Activated naive CD4-positive, alpha-beta T cell treated with anti-CD3 and anti-CD28 coated beads, Interleukin-2, amount 50 U/mL, for 24 hours (primary cell): ENCODE data around the gene CYBB.
"Not testable (repeated sequence)": the region's sequence is repeated elsewhere in the genome, so short reads cannot be mapped to it uniquely, and the experiment has no call there.

ENCODE experiments used
- H3K27ac Mint-ChIP-seq: one replicate; pipeline ENCODE4 v1.8.0; 2021; ENCODE audit warnings: mild to moderate bottlenecking, mixed read lengths
- H3K27me3 Mint-ChIP-seq: one replicate; pipeline ENCODE4 v1.8.0; 2021; ENCODE audit warnings: mixed read lengths
- H3K36me3 Mint-ChIP-seq: one replicate; pipeline ENCODE4 v1.8.0; 2021; ENCODE audit warnings: mixed read lengths
- H3K4me1 Mint-ChIP-seq: one replicate; pipeline ENCODE4 v1.8.0; 2021; ENCODE audit warnings: mixed read lengths
- H3K4me3 Mint-ChIP-seq: one replicate; pipeline ENCODE4 v1.8.0; 2021; ENCODE audit warnings: mild to moderate bottlenecking, mixed read lengths
- H3K9me3 Mint-ChIP-seq: one replicate; pipeline ENCODE4 v1.8.0; 2021; ENCODE audit warnings: mixed read lengths

CYBB gene

DNA sequence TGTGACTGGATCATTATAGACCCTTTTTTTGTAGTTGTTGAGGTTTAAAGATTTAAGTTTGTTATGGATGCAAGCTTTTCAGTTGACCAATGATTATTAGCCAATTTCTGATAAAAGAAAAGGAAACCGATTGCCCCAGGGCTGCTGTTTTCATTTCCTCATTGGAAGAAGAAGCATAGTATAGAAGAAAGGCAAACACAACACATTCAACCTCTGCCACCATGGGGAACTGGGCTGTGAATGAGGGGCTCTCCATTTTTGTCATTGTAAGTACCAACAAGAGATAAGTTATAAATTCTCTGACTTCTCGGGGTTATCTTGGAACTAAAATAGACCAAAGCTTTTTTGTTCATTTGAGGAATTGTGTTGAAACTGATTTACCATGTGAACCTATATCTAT, at the start of gene CYBB:
Gene CYBB (plus strand): TSS at position 203 of the 400 bp plus-strand sequence. CDS start 19 bp downstream, at position 222.
- Mint-ChIP-seq H3K36me3 (no peaks in the 10 kb centered on the region), H3K4me1 (peaks cover 28% of the 10 kb centered on the region), H3K4me3 (no peak within 1 kb of the TSS)

DNA sequence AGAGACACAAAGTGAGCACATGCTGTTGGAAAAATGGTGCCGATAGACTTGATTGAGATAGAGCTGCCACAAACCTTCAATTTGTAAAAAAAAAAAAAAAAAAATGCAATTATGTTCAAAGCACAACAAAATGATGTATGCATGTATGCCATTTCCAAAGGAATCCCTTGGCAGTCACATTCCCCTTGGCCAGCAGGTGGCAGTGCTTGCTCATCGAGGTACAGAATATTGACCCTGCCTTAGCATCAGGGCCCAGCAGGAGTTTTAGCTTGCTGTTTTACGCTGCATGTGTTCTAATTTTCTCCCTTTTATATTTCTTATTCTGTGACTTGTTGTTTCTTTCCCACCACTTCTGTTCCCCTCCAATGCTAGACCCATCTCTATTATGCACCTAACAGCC, 34.5 kb upstream of the CYBB start:
- H3K4me3 Mint-ChIP-seq, result no peak overlapping the region
- H3K4me1 Mint-ChIP-seq, result peaks cover 16% of the 10 kb centered on the region
- H3K27me3 Mint-ChIP-seq, result no peaks in the 10 kb centered on the region
- H3K9me3 Mint-ChIP-seq, result no peaks in the 10 kb centered on the region
- H3K27ac Mint-ChIP-seq, result no peak overlapping the region
- no peaks in the 10 kb centered on the region for H3K36me3 Mint-ChIP-seq

More for the DNA sequence above, at the start of gene CYBB:
- Mint-ChIP-seq H3K27ac (no peak within 1 kb of the TSS), H3K27me3 (no peaks in the 10 kb centered on the region), H3K9me3 (no peaks in the 10 kb centered on the region)

DNA sequence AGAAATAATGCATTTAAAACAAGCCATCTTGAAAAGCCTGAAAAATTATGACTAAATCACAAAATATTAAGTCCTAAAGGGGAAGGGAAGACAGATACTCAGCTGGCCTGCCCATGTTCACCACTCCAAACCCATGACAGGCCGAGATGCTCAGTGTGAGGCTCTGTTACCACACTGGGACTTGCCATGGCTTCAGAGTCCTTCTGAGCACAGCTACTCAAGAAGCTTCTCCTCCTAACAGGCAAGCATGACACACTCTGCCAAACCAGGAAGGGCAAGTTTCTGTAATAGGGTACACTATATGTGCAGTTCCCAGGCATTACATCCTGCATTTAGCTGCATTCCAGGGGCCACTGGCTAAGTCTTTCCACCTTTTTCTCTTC, 34.0 kb upstream of the CYBB start:
- no peaks in the 10 kb centered on the region for H3K36me3 Mint-ChIP-seq
- no peaks in the 10 kb centered on the region for H3K9me3 Mint-ChIP-seq
- H3K4me1 Mint-ChIP-seq, result peaks cover 16% of the 10 kb centered on the region
- H3K4me3 Mint-ChIP-seq, result no peak overlapping the region
- H3K27me3 Mint-ChIP-seq, result no peaks in the 10 kb centered on the region
- no peak overlapping the region for H3K27ac Mint-ChIP-seq

GRCh38 chrX:37746218-37746941, 33.5 kb upstream of the CYBB start:
- Mint-ChIP-seq H3K27me3 (no peaks in the 10 kb centered on the region), H3K4me1 (peaks cover 18% of the 10 kb centered on the region), H3K27ac (no peak overlapping the region), H3K36me3 (no peaks in the 10 kb centered on the region), H3K4me3 (no peak overlapping the region), H3K9me3 (no peaks in the 10 kb centered on the region)

- Mint-ChIP-seq H3K27ac (no peak overlapping the region), H3K4me1 (peaks cover 22% of the 10 kb centered on the region), H3K27me3 (no peaks in the 10 kb centered on the region), H3K36me3 (no peaks in the 10 kb centered on the region), H3K9me3 (no peaks in the 10 kb centered on the region), H3K4me3 (no peak overlapping the region)
These were observed 32.9 kb upstream of the CYBB start for GRCh38 chrX:37746951-37747350.

GRCh38 chrX:37752281-37752680, 27.6 kb upstream of the CYBB start:
- H3K4me3 Mint-ChIP-seq, result no peak overlapping the region

DNA sequence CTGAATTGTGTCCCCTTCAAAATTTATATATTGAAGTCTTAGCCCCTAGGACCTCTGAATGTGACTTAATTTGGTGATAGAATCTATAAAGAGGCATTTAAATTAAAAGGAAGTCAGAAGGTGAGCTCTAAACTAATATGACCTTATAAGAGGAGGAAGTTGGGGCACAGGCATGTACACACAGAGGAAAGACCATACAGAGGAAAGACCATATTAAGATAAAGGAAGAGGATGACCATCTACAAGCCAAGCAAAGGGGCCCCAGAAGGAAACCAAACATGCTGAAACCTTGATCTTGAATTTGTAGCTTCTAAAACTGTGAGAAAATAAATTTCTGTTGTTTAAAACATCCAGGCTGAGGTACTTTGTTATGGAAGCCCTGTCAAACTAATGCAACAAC, 26.9 kb upstream of the CYBB start:
- no peak overlapping the region for H3K27ac Mint-ChIP-seq
- peak overlapping the region; percentile 44 for H3K4me3 Mint-ChIP-seq
- no peaks in the 10 kb centered on the region for H3K9me3 Mint-ChIP-seq
- H3K36me3 Mint-ChIP-seq, result no peaks in the 10 kb centered on the region
- H3K27me3 Mint-ChIP-seq, result no peaks in the 10 kb centered on the region
- H3K4me1 Mint-ChIP-seq, result peaks cover 7% of the 10 kb centered on the region

More at GRCh38 chrX:37752281-37752680, 27.6 kb upstream of the CYBB start:
- H3K9me3 Mint-ChIP-seq, result no peaks in the 10 kb centered on the region
- H3K4me1 Mint-ChIP-seq, result peaks cover 7% of the 10 kb centered on the region
- H3K27ac Mint-ChIP-seq, result no peak overlapping the region
- H3K36me3 Mint-ChIP-seq, result no peaks in the 10 kb centered on the region
- no peaks in the 10 kb centered on the region for H3K27me3 Mint-ChIP-seq

GRCh38 chrX:37753384-37753783, 26.5 kb upstream of the CYBB start:
- no peak overlapping the region for H3K4me3 Mint-ChIP-seq

GRCh38 chrX:37754516-37754915, 25.3 kb upstream of the CYBB start:
- Mint-ChIP-seq H3K36me3 (no peaks in the 10 kb centered on the region), H3K27me3 (no peaks in the 10 kb centered on the region), H3K4me1 (peaks cover 7% of the 10 kb centered on the region), H3K4me3 (no peak overlapping the region), H3K27ac (no peak overlapping the region), H3K9me3 (peaks cover 5% of the 10 kb centered on the region)

More at GRCh38 chrX:37753384-37753783, 26.5 kb upstream of the CYBB start:
- peaks cover 3% of the 10 kb centered on the region for H3K9me3 Mint-ChIP-seq
- peaks cover 7% of the 10 kb centered on the region for H3K4me1 Mint-ChIP-seq
- H3K36me3 Mint-ChIP-seq, result no peaks in the 10 kb centered on the region
- H3K27me3 Mint-ChIP-seq, result no peaks in the 10 kb centered on the region
- H3K27ac Mint-ChIP-seq, result peak overlapping the region; percentile 53

GRCh38 chrX:37755025-37755424, 24.8 kb upstream of the CYBB start:
- Mint-ChIP-seq H3K27me3 (no peaks in the 10 kb centered on the region), H3K4me3 (no peak overlapping the region), H3K4me1 (peaks cover 7% of the 10 kb centered on the region), H3K36me3 (no peaks in the 10 kb centered on the region), H3K9me3 (peaks cover 5% of the 10 kb centered on the region), H3K27ac (no peak overlapping the region)

DNA sequence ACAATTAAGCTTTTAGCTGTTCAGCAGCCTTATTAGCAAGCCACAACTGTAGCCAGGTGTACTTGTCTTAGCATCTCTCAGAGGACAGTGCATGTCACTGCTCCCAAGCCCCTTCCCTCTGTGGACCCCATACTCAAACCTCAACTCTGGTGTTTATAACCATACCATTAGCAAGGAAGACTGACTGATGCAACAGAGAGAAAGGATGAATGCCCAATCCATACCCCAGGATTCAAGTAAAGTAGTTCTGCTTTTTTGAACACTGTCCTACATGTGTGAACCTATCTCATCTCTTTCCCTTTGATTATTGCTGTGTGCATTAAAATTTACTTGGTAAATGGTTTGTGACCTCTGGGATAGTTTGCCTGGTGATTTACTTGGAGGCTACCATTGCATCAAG, 22.8 kb upstream of the CYBB start:
- Mint-ChIP-seq H3K9me3 (peaks cover 5% of the 10 kb centered on the region), H3K4me1 (no peaks in the 10 kb centered on the region), H3K36me3 (no peaks in the 10 kb centered on the region), H3K4me3 (no peak overlapping the region), H3K27ac (peak overlapping the region; percentile 66), H3K27me3 (no peaks in the 10 kb centered on the region)

DNA sequence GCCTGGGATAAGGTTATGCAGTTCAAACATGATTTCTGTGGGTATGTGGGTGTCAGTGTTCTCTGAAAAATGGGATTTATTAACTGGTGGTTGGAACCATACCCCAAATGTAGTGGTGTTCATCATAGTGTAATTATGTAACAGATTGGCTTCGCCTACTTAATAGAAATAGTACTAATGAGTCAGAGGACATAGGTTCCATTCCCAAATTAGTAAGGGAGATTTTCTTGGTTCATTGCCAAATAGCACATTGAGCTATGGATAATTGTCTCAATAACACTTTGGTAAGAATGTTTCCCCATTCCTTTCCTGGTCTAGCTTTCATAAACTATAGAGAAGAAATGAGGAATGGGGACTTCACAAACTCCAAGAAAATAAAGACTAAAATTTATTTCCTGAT, 20.5 kb upstream of the CYBB start:
- Mint-ChIP-seq H3K27me3 (no peaks in the 10 kb centered on the region), H3K4me1 (peaks cover 8% of the 10 kb centered on the region), H3K9me3 (peaks cover 5% of the 10 kb centered on the region), H3K4me3 (no peak overlapping the region), H3K36me3 (no peaks in the 10 kb centered on the region), H3K27ac (no peak overlapping the region)

DNA sequence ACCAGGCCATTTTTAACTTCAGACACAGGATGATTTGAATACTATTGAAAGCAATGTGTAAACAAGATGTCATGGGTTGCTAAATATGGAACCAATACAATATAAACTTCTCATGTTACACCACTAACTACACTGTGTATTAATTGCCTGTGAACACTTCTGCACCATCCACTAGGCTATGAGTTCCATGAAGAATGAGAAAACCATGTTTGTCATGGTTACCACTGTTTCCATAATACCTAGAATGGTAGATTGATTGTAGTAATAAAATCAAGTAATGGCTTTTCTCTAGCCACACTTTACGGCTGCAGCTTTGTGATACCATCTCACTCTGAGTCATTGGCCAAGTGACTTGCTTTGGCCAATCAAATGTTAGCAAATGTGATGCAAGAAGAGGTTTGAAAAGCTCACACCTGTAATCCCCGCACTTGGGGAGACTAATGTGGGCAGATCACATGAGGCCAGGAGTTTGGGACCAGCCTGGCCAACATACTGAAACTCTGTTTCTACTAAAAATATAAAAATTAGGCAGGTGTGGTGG, 19.9 kb upstream of the CYBB start:
- H3K27me3 Mint-ChIP-seq, result no peaks in the 10 kb centered on the region

GRCh38 chrX:37763400-37763799, 16.5 kb upstream of the CYBB start:
- Mint-ChIP-seq H3K4me1 (peaks cover 8% of the 10 kb centered on the region), H3K9me3 (peaks cover 2% of the 10 kb centered on the region), H3K4me3 (no peak overlapping the region), H3K36me3 (no peaks in the 10 kb centered on the region), H3K27me3 (no peaks in the 10 kb centered on the region), H3K27ac (peak overlapping the region; percentile 12)

More for the DNA sequence above, 19.9 kb upstream of the CYBB start:
- Mint-ChIP-seq H3K27ac (no peak overlapping the region), H3K9me3 (peaks cover 5% of the 10 kb centered on the region), H3K4me1 (peaks cover 8% of the 10 kb centered on the region), H3K4me3 (no peak overlapping the region), H3K36me3 (no peaks in the 10 kb centered on the region)

DNA sequence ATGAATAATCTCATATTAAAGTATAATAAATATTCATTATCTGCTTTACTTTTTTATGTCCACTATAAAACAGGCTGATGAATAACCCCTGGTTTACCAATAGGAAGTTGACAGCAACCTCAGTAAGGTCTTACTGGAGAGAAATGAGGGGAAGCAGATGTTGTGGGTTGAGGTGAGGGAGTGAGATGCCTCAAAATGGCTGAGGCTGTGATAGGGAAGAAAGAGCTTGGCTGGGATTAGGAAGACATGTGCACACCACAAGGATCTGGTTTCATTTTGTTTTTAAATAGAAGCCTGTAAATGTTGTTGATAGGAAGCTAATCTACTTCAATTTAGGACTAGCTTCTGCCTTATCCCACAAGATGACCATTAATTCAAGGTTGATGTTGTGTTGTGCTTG, 14.4 kb upstream of the CYBB start:
- H3K36me3 Mint-ChIP-seq, result no peaks in the 10 kb centered on the region
- no peak overlapping the region for H3K4me3 Mint-ChIP-seq
- peak overlapping the region; percentile 70 for H3K27ac Mint-ChIP-seq
- H3K9me3 Mint-ChIP-seq, result no peaks in the 10 kb centered on the region
- no peaks in the 10 kb centered on the region for H3K27me3 Mint-ChIP-seq
- peaks cover 8% of the 10 kb centered on the region for H3K4me1 Mint-ChIP-seq

DNA sequence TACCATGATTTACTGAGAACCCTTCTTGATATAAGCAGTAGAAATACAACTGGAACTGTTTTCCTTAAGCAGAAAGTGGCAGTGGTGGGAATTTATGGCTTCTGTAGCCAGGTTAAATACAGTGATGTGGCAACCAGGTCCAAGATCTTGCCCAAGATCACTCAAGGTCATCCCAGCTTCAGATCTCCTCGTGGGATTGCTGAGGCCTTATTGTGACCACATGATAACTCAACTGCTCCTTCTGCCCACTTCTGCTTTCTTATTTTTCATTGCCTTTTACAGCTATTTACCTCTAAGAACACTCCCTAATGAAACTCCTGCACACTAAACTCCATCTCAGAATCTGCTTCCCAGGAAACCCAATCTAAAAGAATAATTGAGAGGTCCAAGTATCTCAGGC, 12.4 kb upstream of the CYBB start:
- no peaks in the 10 kb centered on the region for H3K27me3 Mint-ChIP-seq
- no peaks in the 10 kb centered on the region for H3K9me3 Mint-ChIP-seq
- H3K27ac Mint-ChIP-seq, result no peak overlapping the region
- H3K36me3 Mint-ChIP-seq, result no peaks in the 10 kb centered on the region
- H3K4me3 Mint-ChIP-seq, result no peak overlapping the region
- peaks cover 8% of the 10 kb centered on the region for H3K4me1 Mint-ChIP-seq

- not testable (repeated sequence) for H3K4me1 Mint-ChIP-seq, H3K27ac Mint-ChIP-seq
These were observed 11.0 kb upstream of the CYBB start for GRCh38 chrX:37768866-37769265.

More at GRCh38 chrX:37768866-37769265, 11.0 kb upstream of the CYBB start:
- not testable (repeated sequence) for H3K27me3 Mint-ChIP-seq, H3K9me3 Mint-ChIP-seq, H3K4me3 Mint-ChIP-seq, H3K36me3 Mint-ChIP-seq
